Adrenal gland (tissue), 12 donors: Measurements from ENCODE around the gene GDPD4. TPM values are rescaled to one million over a fixed set of nuclear protein-coding genes. Genes with fewer than 3 reads are reported as not detected.

Source experiments
- DNase-seq, 7 donors: peaks; one replicate each; pipeline ENCODE4 v3.0.0-alpha.2; 2019 to 2020
- H3K27ac ChIP-seq, 5 donors: fragments of 200-600 bp; sonication (generic) in 4 of 5; 1 replicate in 3 of 5; 2 replicates in 2 of 5; pipeline versions ENCODE4 v1.5.1 to v1.8.0; 2016 to 2020; ENCODE audit warnings: mild to moderate bottlenecking in 1 of 5
- H3K27me3 ChIP-seq: fragments of 200-600 bp; 2 replicates; pipeline ENCODE4 v1.8.0; 2021
- H3K36me3 ChIP-seq, 2 donors: fragments of 200-600 bp; replicated peaks in 1 of 2; 1 replicate in 1 of 2; 2 replicates in 1 of 2; pipeline versions ENCODE4 v1.5.1 to v1.8.0; 2018 to 2022
- H3K4me1 ChIP-seq, 2 donors: fragments of 200-600 bp; replicated peaks in 1 of 2; 1 replicate in 1 of 2; 2 replicates in 1 of 2; pipeline versions ENCODE4 v1.5.1 to v1.8.0; 2018 to 2021
- H3K4me3 ChIP-seq, 4 donors: fragments of 200-600 bp; sonication (generic) in 3 of 4; one replicate each; pipeline ENCODE4 v1.5.1; 2016 to 2018
- H3K9me3 ChIP-seq, 3 donors: fragments of 200-600 bp; sonication (generic) in 1 of 3; replicated peaks in 1 of 3; 1 replicate in 2 of 3; 2 replicates in 1 of 3; pipeline versions ENCODE4 v1.5.1 to v1.8.0; 2016 to 2021
- POLR2A ChIP-seq, 2 donors: fragments of 450-650 bp; IDR thresholded peaks; one replicate each; pipeline ENCODE4 v1.6.1; 2017; ENCODE audit warnings: antibody characterized with exemption in 2 of 2, mild to moderate bottlenecking in 2 of 2, moderate library complexity in 1 of 2
- WGBS, 4 donors: extraction: QIAGEN DNeasy Blood & Tissue Kit in 2 of 4; methylation state at CpG; one replicate each; pipeline versions ENCODE4 v1.1.5 to v1.1.7; 2013 to 2017; 5-methylcytosine and 5-hydroxymethylcytosine counted together
- intact Hi-C, 2 donors: fragments of 100-400 bp; cut with DNase I; formaldehyde crosslinking; loops; one replicate each; pipeline versions ENCODE4 v1.14.1 to v1.15.0; 2022 to 2023
- polyA plus RNA-seq, 3 donors: library from polyadenylated mRNA; stranded (reverse); fragments of 200-250 nt in 2 of 3; fragments of 350-450 nt in 1 of 3; fragmentation: Illumina TruSeq in 1 of 3; extraction: RNeasy Lipid Tissue Mini Kit (QIAGEN cat#74804) in 1 of 3; gene quantifications; one replicate each; pipeline ENCODE4 v1.2.3, GENCODE V29; 2013 to 2014
- total RNA-seq, 9 donors: library from RNA; depleted of rRNA in 4 of 9; stranded (reverse); fragments of >200 nt in 4 of 9; fragments of 120-200 nt in 1 of 9; fragmentation: NEBNext Ultra II Directional in 1 of 9; extraction: Animal tissue kit (Norgen Biotek cat#: 25700) in 1 of 9; gene quantifications; one replicate each; pipeline versions ENCODE4 v1.1.0 to v1.2.4, GENCODE V29; 2013 to 2023
- TF ChIP-seq, protein P1 (sequence below), 6 experiments: fragments of 450-650 bp in 4 of 6; fragments of 200-600 bp in 2 of 6; sonication (generic) in 1 of 6; IDR thresholded peaks; 1 replicate in 5 of 6; 2 replicates in 1 of 6; pipeline versions ENCODE4 v1.5.1 to v1.8.0; 2016 to 2021; ENCODE audit warnings: antibody characterized with exemption in 6 of 6, mild to moderate bottlenecking in 2 of 6, moderate library complexity in 1 of 6
- donor health status: healthy with polysubstance abuse.
- donor health status: Bipolar disorder and iron deficiency.
- donor health status: DM: yes; HTN: yes; CAD: no.
- donor health status: DM: no; HTN: no; CAD: no.
- donor health status: DM: no; HTN: no; CAD: no.
- donor health status: DM: yes; HTN: yes; CAD: no.

Gene GDPD4
- total and polyA plus RNA-seq, 12 donors = 0.88 to 2.3 TPM; not detected in 10

DNA sequence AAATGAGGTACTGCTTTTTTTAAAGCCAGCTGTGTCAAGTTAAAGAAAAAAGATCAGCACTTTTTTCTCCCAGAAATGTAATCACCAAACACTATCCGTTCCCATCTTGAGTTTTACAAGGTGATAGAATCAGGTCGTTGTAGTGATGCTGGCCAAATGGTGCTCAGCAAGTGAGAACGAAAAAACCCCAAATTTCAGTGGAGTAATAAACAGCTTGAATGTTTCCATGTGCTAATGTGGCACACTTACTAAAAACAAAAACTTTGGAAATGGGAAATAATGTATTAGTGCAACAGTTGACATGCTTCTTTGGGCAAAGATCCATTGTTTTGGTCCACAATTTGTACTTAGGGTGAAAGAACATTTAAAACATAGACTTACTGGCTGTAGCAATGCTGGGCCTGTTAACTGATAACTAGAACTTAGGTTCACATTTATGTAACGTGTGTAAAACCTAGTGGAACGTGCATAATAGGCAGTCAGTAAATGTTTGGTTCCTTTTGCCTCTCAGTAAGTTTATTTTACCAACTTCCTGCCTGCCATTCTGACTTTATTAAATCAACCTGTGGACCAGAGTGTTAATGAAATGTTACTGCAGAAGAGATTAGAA is 15.4 kb upstream of the GDPD4 start:
- DNase-seq = no peak

DNA sequence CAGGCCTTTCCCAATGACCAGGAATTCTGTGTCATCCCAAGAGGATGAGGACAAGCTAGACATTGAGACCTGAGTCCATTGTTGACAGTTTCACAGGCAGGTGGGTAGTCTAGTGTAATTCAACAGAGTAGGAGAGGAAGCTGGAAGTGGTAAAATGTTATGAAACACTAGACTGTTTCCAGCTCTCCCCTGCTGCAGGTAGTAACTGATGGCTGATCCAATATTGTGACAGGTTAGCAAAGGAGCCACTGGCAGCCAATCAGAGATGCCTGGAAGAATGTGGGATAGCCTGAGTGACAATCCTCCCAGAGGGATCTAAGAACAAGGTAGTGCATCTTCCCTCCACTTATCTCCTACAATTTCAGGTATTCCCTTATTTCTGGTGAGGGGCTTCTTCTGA is 10.6 kb upstream of the GDPD4 start:
- no peak overlapping the region for H3K4me3 ChIP-seq
- H3K9me3 ChIP-seq = no peaks in the 10 kb centered on the region
- no peak for DNase-seq
- H3K27me3 ChIP-seq = no peaks in the 10 kb centered on the region
- H3K27ac ChIP-seq = no peak overlapping the region
- TF ChIP-seq POLR2A (IDR thresholded peaks at IDR 0.05) = no peak
- TF ChIP-seq, protein P1, sequence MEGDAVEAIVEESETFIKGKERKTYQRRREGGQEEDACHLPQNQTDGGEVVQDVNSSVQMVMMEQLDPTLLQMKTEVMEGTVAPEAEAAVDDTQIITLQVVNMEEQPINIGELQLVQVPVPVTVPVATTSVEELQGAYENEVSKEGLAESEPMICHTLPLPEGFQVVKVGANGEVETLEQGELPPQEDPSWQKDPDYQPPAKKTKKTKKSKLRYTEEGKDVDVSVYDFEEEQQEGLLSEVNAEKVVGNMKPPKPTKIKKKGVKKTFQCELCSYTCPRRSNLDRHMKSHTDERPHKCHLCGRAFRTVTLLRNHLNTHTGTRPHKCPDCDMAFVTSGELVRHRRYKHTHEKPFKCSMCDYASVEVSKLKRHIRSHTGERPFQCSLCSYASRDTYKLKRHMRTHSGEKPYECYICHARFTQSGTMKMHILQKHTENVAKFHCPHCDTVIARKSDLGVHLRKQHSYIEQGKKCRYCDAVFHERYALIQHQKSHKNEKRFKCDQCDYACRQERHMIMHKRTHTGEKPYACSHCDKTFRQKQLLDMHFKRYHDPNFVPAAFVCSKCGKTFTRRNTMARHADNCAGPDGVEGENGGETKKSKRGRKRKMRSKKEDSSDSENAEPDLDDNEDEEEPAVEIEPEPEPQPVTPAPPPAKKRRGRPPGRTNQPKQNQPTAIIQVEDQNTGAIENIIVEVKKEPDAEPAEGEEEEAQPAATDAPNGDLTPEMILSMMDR (IDR thresholded peaks at IDR 0.05) = no peak
- intact Hi-C loops = no loop called here
- no peaks in the 10 kb centered on the region for H3K4me1 ChIP-seq
- no peaks in the 10 kb centered on the region for H3K36me3 ChIP-seq

More for the DNA sequence above, 15.4 kb upstream of the GDPD4 start:
- Histone ChIP-seq H3K27me3 (no peaks in the 10 kb centered on the region), H3K27ac (no peak overlapping the region), H3K4me1 (no peaks in the 10 kb centered on the region), H3K9me3 (no peaks in the 10 kb centered on the region), H3K4me3 (no peak overlapping the region), H3K36me3 (no peaks in the 10 kb centered on the region)
- TF ChIP-seq, protein P1 (IDR thresholded peaks at IDR 0.05) = no peak
- no peak for TF ChIP-seq POLR2A (IDR thresholded peaks at IDR 0.05)
- intact Hi-C loops = no loop called here
- WGBS, 4 donors = 55 to 65% (median 60%) methylated on average over 5 of the region's 5 CpGs

DNA sequence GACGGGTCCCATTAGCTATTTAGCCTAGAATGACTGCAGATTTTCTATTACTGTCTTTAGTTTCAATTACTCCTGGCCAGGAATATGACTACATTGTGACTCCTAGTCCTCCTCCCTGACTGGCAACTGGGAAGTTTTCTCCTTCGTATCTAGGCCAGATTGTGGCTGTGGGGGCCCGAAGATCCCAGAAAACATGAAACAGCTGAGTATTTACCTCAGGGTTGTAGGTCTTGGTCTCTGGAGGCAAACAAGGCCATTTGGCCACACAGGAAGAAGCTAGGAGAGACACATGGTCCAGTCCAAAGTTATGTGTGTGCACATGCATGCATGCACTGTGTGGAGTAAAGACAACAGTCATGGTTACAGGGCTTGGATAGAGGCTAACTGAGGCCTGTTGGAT is 10.2 kb upstream of the GDPD4 start:
- H3K36me3 ChIP-seq = no peaks in the 10 kb centered on the region
- no peak overlapping the region for H3K27ac ChIP-seq
- no peaks in the 10 kb centered on the region for H3K27me3 ChIP-seq
- H3K4me3 ChIP-seq = no peak overlapping the region
- intact Hi-C loops = no loop called here
- no peak for TF ChIP-seq POLR2A (IDR thresholded peaks at IDR 0.05)
- TF ChIP-seq, protein P1 (IDR thresholded peaks at IDR 0.05) = no peak
- H3K9me3 ChIP-seq = no peaks in the 10 kb centered on the region
- 94 to 96% (median 96%) methylated on average over 3 of the region's 3 CpGs for WGBS, 4 donors
- H3K4me1 ChIP-seq = no peaks in the 10 kb centered on the region
- no peak for DNase-seq

DNA sequence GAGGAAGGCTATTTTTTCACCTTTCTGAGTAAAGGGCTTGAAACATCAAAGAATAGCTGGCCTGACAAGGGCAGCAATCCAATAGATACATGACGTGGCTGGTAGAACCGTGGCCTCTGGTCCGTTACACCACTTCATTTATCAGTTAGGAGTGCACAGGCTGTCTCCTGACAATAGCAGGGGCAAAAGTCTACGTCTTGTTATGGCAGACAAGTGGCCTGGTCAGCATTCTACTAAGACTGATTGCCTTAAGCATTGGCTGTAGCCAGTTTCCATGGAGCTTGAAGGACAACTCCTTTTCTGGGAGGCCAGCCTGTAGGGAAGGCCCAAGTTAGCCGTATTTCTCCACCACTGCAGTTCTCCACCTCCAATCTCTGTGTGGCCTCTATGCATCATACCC is 9.2 kb upstream of the GDPD4 start:
- intact Hi-C loops = no loop called here
- H3K4me3 ChIP-seq = no peak overlapping the region
- H3K9me3 ChIP-seq = no peaks in the 10 kb centered on the region
- 71 to 90% (median 82%) methylated on average over 5 of the region's 5 CpGs for WGBS, 4 donors
- no peaks in the 10 kb centered on the region for H3K4me1 ChIP-seq
- no peaks in the 10 kb centered on the region for H3K27me3 ChIP-seq
- H3K36me3 ChIP-seq = no peaks in the 10 kb centered on the region
- no peak for TF ChIP-seq POLR2A (IDR thresholded peaks at IDR 0.05)
- TF ChIP-seq, protein P1 (IDR thresholded peaks at IDR 0.05) = no peak
- no peak for DNase-seq
- H3K27ac ChIP-seq = no peak overlapping the region
